NCI-H146 treated with DMSO at 0.1 percent for 48 hours (cell line): ENCODE data around the gene CEMIP2.
"Not testable (repeated sequence)": the region's sequence is repeated elsewhere in the genome, so short reads cannot be mapped to it uniquely, and the experiment has no call there.

Source experiments
- DNase-seq: peaks from one replicate; lab custom pipeline; 2025; ENCODE audit not compliant: unreplicated experiment; lab: John Stamatoyannopoulos, UW

CEMIP2 gene

DNA sequence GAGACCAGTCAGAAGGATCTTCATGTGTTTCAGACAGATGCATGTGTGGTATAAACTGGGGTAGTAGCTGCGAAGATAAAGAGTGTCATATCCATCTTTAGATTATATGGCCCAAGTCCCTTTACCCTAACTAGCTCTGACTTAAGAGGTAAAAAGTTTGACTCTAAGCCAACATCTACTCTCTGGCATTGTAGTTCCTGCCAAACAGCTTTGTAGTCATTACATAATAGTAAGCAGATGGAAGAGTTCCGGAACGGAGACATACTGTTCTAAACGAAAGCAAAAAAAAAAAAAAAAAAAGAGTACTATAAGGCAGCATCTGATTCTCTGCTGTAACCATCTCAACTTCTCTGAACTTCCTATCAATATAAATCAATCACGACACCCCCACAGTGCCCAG is 48.8 kb downstream of the CEMIP2 start:
- no peak for DNase-seq

DNA sequence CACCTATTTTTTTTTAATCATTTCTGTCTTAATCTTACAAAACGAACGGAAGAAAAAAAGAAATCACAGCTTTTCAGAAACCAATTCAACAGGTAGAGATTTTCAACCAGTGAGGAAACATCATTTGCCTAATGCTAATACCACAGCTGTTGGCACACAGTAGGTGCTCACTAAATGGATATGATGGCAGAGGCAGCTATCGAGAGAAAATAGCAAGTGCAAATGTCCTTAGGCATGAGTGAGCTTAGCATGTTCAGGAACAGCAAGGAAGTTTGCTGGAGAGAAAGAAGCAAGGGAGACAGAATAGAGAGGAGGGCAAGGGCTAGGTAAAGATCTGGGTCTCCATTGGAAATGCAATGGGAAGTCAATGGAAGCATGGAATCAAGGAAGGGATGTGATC is 49.2 kb downstream of the CEMIP2 start:
- no peak for DNase-seq

DNA sequence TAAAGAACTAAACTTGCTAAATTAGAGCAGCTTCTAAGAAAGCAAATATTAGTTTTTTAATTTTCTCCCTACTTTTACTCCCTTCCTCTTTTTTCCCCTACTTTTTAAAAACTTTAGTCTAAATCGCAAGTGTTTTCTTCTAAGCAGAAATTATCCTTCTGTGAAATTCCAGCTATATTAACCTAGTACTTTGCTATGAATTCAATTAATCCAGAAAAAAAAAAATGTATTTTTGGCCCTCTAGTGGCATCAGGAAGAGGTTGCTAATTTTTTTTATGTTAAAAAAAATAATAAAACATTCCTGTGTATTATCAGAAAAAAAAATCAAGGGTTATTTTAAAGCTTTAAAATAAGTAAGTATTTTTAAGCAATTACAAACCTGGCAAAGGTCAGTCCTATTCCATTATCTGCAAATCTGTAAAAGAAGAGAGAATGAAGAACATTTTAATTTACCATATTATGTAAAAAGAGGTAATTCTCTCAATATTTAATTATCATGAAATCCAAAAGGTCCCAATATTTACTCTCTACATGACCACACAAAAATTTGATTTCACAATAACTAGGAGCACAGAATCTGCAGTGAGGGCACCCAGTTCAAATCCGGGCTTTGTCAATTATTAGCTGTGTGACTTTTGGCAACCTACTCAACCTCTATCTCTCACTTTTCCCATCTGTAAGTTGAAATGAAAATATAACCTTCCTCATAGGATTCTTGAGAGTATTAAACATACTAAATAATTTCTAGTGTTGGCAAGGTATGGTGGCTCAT is 52.0 kb downstream of the CEMIP2 start:
- no peak for DNase-seq

DNA sequence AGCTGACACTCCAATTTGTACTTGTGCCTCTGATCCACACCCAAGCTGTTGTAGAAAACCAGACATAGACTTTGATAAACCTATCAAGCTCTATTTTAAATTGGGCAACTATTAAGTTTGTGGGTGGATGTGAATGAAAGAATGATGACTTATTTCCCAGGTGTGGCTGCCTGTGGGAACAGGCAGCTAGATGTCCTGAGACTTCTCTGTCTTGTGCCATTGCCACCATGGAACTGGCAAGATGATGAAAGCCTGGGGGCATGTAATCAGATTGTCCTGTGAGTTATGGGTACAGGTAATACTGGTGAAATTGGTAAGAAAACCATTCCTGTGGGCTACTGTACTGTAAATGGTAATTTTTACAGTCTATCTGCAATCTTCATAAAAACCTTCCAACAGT is 57.5 kb downstream of the CEMIP2 start:
- no peak for DNase-seq

DNA sequence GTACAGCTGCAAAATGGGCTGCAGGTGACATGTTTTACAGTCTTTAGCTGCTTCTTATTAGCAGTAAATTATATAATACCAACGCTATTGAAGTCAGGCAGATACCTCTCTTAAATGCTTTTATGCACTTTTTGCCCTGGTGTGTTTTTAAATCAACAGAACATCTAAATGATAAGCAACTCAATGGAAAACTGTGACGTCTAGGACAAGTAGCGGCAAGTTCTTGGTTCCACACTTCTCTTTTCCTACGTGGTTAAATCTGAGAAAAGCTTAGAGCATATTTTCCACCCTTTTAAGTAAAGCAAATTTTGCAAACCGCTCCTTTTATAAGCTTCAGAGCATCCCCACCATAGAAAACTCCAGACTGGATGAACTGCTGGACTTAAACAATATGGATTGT is 58.1 kb downstream of the CEMIP2 start:
- no peak for DNase-seq

DNA sequence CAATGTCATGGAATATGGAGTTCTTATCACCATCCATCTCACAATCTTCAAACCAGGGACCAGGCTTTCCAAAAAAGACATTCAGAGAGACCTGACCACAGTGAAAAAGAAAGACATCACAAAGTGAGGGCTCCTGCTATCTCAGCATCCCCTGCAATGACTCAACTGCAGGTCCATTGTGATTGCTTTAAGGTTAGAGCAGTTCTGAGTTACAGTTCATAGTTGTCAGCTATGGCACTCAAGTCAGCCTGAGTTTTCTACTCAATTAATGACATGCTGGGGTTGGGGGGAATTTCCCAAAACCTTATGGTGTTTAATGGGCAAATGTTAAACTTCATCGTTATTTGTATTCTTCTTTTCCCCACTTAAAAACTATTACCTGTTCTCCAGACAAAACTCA is 58.9 kb downstream of the CEMIP2 start:
- no peak for DNase-seq

DNA sequence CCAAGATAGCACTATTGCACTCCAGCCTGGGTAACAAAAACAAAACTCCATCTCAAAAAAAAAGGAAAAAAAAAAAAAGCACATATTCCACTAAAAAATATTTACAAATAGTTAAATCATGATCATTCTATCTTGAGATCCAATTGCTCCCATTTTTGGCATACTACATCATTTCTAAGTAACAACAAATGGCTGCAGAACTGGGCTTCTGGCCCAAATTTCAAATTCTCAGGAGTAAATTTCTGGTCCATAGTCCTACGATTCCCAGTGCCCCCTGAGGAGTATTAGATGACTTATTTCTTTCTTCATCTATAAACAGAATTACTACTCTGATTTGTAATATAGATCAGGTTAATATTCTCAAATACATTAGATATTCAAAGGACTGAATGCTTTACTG is 62.1 kb downstream of the CEMIP2 start:
- no peak for DNase-seq

DNA sequence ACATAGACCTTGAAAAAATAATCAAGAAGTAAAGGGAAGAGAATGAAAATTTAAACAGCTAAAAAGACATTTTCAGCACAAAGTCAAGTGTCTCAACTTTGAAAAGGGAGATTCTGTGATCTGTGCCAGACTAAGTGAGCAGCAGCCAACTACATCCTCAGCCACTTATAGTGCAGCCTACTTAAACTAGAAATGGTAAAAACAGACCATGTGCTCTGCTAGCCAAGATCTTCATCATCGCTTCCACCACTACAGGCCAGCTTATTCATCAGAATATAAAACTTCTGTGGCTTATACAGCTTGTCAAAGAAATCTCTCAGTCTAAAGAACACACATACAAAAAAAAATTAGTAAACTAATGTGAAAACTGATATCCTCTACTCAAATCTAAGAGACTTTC is 63.5 kb downstream of the CEMIP2 start:
- no peak for DNase-seq

DNA sequence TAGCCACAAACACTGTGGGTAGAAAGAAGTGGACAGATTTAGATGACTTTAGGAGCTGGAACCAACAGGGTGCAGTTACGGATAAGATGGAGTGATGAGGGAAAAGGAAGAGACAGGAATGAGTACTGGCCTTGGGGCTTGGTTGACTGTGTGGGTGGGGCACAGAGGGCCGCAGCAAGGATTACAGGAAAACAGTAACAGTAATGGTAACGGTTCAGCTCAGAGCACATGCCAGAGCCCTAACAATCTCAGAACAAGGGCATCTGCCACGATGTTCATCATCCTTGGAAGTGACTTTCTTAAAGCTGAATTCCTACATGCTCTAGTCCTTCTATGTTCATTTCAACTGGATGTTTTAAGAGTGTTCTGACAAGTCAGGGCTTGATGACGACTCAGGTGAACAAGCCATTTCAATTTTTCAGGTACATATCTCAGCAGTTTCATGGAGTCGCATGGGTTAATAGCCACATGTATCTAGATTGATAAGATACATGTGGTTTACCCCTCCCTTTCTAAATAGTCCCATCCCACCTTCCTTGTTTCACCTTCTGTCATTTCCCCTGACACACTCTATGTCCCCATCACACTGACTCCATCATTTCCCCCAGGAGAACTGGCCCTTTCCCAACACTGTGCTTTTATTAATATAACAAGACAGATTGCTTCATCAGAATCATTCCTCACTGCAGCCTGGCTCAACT is 65.0 kb downstream of the CEMIP2 start:
- DNase-seq: no peak

DNA sequence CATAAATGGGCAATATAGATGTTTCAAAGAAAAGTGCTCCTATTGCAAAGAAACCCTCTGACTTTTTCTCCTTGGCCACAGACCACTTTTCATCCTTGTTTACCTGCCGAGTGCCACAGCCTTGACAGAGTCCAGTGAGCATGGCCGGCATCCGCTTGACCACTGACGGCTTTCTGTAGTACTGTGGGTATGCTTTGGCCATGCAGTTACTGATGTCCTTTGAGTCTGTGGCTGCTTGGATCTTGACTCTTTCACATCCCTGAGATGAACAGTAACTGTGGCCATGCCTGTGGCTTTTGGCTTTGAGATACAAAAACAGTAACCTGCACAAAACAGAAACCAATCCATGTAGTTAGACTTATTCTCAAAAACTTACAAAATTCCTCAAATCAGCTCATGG is 70.4 kb downstream of the CEMIP2 start:
- DNase-seq: no peak

DNA sequence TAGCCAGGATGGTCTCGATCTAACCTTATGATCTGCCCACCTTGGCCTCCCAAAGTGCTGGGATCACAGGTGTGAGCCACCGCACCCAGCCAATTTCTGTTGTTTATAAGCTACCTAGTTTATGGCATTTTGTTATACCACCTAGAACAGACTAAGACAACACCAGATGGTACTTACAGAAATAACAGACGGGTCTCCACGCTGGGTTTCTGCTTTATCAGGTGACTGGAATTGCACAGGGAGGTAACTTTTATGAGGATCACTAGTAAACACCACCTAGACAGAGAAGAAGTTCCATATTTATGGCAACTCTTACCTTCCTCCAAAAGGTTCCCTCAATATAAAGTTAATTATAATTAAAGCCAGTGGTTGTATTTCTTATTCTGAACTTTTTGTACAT is 74.0 kb downstream of the CEMIP2 start:
- no peak for DNase-seq

DNA sequence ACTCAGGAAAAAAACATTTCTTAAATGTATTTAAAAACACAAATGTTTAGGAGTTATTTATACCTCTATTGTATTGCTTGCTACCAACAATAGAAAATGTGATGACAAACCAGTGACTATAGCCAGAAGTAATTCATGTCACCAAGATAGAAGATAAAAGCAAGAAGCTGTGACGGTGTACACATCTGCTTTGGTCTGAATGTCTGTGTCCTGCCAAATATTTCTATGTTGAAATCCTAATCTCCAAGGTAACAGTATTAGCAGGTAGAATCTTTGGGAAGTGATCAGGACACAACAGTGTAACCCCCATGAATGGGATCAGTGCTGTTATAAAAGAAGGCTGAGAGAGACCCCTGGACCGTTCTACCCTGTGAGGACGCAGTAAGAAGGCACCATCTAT is 74.7 kb downstream of the CEMIP2 start:
- no peak for DNase-seq

DNA sequence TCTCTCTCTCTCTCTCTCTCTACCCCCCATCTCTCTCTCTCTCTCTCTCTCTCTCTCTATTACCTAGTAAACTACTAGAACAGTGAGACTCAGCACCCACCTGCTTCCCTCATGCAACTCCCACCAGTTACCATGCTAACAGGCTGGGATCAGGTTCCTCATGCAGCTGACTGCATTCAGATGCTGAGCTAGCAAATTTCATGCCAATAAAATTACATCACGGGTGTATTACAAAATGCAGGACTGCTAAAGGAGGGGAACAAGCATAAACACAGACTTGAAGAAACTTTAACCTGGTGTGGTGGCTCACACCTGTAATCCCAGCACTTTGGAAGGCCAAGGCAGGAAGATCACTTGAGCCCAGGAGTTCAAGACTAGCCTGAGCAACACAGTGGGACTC is 76.0 kb downstream of the CEMIP2 start:
- DNase-seq: no peak

DNA sequence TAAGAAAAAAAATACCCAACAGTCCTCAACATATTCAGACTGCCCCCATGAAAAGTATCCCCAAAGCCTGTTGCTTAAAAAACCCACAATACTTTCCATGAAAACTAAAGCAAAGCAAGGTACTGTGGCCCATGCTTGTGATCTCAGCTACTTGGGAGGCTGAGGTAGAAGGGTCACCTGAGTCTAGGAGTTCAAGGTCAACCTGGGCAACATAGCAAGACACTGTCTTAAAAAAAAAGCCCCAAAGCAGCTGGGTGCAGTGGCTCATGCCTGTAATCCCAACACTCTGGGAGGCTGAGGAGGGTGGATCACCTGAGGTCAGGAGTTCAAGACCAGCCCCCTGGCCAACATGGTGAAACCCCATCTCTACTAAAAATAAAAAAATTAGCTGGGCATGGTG is 76.7 kb downstream of the CEMIP2 start:
- DNase-seq: not testable (repeated sequence)

DNA sequence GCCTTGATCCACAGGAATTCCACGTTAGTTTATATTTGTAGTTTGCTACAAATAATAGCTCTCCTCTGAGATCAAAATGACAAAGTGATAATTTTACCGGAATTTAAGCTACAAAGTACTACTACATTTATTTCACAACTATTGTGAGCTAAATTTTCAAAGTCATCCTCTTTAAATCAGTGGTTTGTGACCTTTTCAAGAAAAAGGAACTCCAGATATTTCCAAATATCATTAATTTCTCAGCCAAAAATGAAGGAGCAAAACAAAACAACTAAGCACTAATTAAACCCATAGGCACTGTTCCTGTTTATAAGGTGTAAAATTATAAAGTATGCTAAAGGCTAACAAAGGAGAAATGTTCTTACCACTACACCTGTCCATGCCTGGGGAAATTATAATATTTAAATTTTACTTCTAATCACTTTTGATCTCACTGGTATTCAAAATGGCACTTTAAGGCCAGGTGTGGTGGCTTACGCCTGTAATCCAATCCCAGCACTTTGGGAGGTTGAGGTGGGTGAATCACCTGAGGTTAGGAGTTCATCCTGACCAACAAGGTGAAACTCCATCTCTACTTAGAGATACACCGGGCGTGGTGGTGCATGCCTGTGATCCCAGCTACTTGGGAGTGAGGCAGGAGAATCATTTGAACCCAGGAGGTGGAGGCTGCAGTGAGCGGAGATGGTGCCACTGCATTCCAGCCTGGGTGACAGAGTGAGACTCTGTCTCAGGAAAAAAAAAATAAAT is 77.5 kb downstream of the CEMIP2 start:
- no peak for DNase-seq

DNA sequence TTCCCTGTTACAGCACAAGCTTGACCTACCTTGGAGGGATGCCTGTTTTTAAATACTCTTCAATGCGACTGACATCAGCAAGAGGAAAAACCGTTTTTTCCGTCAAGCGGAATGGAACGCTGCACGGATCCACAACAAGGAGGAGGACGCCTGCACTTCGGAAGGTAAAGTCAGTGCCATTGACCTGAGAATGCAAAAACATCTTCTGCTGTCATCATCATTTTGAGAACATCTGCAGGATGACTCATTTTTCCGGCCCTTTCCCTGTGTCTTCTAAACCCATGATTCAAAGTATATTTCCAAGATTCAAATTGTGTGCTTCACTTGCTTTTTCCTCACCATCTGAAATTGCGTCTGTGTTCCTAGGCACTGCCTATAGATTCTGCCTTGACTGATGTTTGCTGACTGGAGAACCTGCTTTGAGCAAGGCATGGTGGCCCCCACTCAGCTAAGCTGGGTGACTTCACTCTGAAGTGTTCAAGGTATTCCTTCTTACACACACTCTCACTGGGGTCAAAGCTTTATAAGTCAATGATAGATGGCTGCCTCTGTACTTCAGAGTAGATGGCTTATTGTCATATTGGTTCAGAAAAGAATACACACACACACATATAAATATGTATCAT is 78.1 kb downstream of the CEMIP2 start:
- DNase-seq: no peak

DNA sequence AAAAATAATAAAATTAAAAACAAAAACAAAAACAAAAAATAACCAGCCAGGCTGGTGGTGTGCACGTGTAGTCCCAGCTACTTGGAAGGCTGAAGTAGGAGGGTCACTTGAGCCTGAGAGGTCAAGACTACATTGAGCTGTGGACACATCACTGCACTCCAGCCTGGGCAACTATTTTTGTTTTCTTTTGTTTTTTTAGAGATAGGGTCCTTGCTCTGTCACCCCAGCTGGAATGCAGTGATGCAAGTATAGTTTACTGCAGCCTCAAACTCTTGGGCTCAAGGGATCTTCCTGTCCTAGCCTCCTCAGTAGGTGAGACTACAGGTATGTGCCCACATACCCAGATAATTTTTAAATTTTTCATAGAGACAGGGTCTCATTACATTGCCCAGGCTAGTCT is 80.6 kb downstream of the CEMIP2 start:
- no peak for DNase-seq

DNA sequence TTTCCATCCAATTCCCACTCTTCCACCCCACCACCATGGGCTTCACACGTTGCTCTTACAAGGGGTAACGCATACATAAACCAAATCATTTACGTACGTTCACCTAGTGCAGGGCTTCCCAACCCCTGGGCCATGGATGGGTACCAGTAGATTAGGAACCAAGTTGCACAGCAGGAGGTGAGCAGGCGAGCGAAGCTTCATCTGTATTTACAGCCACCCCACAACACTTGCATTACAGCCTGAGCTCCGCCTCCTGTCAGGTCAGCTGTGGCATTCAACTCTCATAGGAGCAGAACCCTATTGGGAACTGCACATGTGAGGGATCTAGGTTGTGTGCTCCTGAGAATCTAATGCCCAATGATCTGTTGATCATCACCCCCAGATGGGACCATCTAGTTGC is 82.3 kb downstream of the CEMIP2 start:
- DNase-seq: no peak

DNA sequence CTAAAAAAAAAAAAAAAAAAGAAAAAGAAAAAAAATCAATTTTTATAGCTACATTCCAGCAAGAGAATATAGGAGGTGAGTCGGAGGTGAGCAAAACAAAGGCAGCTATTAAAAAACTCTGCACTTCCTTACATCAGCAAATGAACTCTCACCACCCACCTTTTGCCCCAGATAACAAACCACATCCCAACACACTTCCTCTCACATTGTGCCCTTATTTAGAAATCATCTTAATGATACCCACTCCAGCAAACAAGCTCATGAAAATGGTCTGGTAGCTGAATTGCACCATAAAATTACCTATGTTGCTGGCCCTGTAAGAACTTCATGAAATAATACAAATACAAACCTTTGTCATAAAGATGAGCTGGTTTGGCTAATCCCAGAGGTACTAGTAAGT is 82.9 kb downstream of the CEMIP2 start:
- no peak for DNase-seq

DNA sequence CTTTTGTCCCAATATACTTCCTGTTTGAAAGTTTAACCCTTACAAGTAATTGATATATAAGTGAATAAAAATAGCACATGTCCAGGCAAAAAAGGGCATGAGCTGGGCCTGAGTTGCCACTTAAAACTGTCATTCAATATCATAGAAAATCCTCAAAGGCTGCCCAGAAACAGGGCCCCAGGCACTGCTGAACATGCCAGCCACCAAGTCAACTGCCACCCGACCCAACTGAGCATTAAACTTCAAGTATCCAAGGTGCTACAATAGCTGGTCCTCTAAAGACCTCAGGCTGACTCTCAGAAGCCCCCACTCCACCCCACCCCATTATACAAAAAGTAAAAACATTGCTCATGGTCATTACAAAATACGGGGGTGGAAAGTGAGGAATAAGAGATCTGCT is 83.7 kb downstream of the CEMIP2 start:
- no peak for DNase-seq

DNA sequence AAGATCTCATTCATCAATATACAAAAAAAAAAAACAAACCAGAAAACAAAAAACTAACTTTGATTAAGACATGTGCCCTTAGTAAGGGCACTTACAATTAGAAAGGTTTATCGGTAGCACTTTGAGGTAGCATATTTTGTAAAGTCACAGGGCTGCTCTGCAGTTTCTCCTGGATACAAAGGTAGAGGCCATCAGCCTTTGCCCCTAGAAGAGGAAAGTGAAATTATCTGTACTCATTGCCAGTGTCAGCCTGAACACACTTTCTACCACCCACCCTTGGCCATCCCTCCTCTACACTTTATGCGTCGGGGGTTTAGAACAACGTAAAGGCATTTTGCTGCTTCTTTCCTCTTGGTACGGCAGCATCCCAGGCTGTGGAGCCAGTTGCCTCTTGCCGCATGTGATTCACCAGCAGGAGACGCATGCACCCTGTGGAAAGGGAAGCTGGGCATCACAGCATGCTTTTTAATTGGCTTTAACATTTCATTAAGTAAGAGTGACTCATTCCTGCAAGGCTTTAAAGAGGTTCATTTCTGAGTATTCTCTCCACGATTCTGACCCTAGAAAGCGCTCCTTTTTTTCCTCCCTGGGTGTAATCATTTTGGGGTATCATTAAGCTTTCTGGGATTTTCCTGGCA is 84.6 kb downstream of the CEMIP2 start:
- DNase-seq: no peak
